Panc1 (cell line): ENCODE measurements around the gene ABLIM2.

Experiments
- POLR2AphosphoS5 ChIP-seq: IDR thresholded peaks from 2 replicates; pipeline ENCODE4 v1.6.1; 2012; ENCODE audit warnings: mild to moderate bottlenecking, low read depth, low read length, moderate library complexity
- TF ChIP-seq, protein P1 (sequence below): fragments of 450-650 bp; IDR thresholded peaks from 2 replicates; pipeline ENCODE4 v1.5.1; 2017; ENCODE audit warnings: mild to moderate bottlenecking
- TF ChIP-seq, protein P2 (sequence below), 2 experiments: IDR thresholded peaks; 2 replicates each; pipeline ENCODE4 v1.6.1; 2011 to 2012; ENCODE audit warnings: low read depth in 2 of 2, control low read depth in 1 of 2, low read length in 1 of 2, mild to moderate bottlenecking in 1 of 2, moderate library complexity in 1 of 2; ENCODE audit not compliant: insufficient read depth in 1 of 2

DNA sequence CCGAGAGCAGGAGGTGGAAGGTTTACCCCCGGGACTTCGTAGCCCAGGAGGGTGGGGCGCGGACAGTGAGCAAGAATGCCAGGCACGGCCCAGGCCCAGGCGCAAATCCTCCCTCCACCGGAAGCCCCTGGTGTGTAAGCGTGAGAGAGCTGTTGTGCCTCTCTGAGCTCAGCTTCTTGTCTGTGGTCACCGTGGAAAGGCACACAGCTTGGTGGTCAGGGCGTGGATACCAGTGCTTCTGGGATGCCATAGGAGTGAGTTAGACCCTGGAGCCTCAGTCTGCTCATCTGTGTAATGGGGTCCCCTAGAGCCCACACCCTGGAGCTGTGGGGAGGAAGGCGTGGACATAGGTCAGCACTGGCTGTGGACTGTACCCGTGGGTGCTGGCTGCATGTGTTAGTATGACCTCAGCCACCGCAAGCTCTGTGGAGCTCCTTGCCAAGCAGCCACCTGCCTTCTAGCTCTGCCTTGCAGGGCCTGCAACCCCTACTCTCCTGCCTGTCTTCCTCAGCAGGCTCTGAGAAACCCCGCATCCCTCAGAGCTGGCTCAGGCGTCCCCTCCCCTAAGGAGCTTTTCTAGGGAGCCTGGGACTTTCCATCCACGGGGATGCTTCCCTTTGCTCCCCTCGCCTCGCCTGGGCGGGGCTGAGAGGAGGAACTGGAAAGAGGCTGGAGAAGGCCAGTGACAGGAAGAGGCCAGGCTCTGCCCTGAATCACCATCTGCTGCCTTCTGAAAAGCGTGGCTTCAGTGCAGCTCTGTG lies 190.9 kb downstream of the ABLIM2 start:
- TF ChIP-seq, protein P1, sequence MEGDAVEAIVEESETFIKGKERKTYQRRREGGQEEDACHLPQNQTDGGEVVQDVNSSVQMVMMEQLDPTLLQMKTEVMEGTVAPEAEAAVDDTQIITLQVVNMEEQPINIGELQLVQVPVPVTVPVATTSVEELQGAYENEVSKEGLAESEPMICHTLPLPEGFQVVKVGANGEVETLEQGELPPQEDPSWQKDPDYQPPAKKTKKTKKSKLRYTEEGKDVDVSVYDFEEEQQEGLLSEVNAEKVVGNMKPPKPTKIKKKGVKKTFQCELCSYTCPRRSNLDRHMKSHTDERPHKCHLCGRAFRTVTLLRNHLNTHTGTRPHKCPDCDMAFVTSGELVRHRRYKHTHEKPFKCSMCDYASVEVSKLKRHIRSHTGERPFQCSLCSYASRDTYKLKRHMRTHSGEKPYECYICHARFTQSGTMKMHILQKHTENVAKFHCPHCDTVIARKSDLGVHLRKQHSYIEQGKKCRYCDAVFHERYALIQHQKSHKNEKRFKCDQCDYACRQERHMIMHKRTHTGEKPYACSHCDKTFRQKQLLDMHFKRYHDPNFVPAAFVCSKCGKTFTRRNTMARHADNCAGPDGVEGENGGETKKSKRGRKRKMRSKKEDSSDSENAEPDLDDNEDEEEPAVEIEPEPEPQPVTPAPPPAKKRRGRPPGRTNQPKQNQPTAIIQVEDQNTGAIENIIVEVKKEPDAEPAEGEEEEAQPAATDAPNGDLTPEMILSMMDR = no peak
- TF ChIP-seq, protein P2, sequence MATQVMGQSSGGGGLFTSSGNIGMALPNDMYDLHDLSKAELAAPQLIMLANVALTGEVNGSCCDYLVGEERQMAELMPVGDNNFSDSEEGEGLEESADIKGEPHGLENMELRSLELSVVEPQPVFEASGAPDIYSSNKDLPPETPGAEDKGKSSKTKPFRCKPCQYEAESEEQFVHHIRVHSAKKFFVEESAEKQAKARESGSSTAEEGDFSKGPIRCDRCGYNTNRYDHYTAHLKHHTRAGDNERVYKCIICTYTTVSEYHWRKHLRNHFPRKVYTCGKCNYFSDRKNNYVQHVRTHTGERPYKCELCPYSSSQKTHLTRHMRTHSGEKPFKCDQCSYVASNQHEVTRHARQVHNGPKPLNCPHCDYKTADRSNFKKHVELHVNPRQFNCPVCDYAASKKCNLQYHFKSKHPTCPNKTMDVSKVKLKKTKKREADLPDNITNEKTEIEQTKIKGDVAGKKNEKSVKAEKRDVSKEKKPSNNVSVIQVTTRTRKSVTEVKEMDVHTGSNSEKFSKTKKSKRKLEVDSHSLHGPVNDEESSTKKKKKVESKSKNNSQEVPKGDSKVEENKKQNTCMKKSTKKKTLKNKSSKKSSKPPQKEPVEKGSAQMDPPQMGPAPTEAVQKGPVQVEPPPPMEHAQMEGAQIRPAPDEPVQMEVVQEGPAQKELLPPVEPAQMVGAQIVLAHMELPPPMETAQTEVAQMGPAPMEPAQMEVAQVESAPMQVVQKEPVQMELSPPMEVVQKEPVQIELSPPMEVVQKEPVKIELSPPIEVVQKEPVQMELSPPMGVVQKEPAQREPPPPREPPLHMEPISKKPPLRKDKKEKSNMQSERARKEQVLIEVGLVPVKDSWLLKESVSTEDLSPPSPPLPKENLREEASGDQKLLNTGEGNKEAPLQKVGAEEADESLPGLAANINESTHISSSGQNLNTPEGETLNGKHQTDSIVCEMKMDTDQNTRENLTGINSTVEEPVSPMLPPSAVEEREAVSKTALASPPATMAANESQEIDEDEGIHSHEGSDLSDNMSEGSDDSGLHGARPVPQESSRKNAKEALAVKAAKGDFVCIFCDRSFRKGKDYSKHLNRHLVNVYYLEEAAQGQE (IDR thresholded peaks at IDR 0.05; ENCODE audit: insufficient read depth in 1 of 2, low read depth in 2 of 2, low read length in 1 of 2) = no peak
- TF ChIP-seq POLR2AphosphoS5 = no peak
